ENCODE measurements around the gene CD44.

GRCh38 chr11:35174666-35175065, 35.7 kb downstream of the CD44 start:
- TF ChIP-seq EZH2 (IDR thresholded peaks at IDR 0.05; ENCODE audit: insufficient read depth, poor library complexity, severe bottlenecking): no peak
- no peak for TF ChIP-seq EZH2phosphoT487 (IDR thresholded peaks at IDR 0.05; ENCODE audit: insufficient read depth, low read depth)

Measured in GM23248 (cell line).